RWPE2 (cell line): ENCODE data around the gene GRK3.

Experiments used
- ATAC-seq: fragments of 200-7000 bp; cut with Tn5 transposase; 3 replicates; pipeline ENCODE4 v1.9.1; 2021; ENCODE audit warnings: low read depth
- DNase-seq: peaks from one replicate; pipeline ENCODE4 v3.0.0-alpha.2; 2020; ENCODE audit warnings: low spot score
- H3K27ac ChIP-seq: fragments of 450-650 bp; 2 replicates; pipeline ENCODE4 v1.5.1; 2017; ENCODE audit warnings: mild to moderate bottlenecking; ENCODE audit not compliant: poor library complexity, severe bottlenecking
- H3K27me3 ChIP-seq: fragments of 250-450 bp; sonication (Bioruptor Pico); 2 replicates; pipeline ENCODE4 v1.5.1; 2021; ENCODE audit warnings: mild to moderate bottlenecking, moderate library complexity; ENCODE audit not compliant: insufficient read depth, poor library complexity, severe bottlenecking
- H3K36me3 ChIP-seq: fragments of 250-450 bp; sonication (Bioruptor Pico); 2 replicates; pipeline ENCODE4 v1.5.1; 2020; ENCODE audit warnings: low read depth, mild to moderate bottlenecking, moderate library complexity
- H3K4me1 ChIP-seq: fragments of 250-450 bp; sonication (Bioruptor Pico); 2 replicates; pipeline ENCODE4 v1.5.1; 2021; ENCODE audit warnings: mild to moderate bottlenecking, moderate library complexity; ENCODE audit not compliant: insufficient read depth, poor library complexity, severe bottlenecking
- H3K4me3 ChIP-seq: fragments of 250-450 bp; sonication (Bioruptor Pico); 2 replicates; pipeline ENCODE4 v1.5.1; 2021; ENCODE audit warnings: mild to moderate bottlenecking, moderate library complexity; ENCODE audit not compliant: severe bottlenecking
- H3K9me3 ChIP-seq: fragments of 250-450 bp; sonication (Bioruptor Pico); 2 replicates; pipeline ENCODE4 v1.5.1; 2021; ENCODE audit warnings: mild to moderate bottlenecking, moderate library complexity; ENCODE audit not compliant: severe bottlenecking
- CTCF ChIP-seq: fragments of 450-650 bp; IDR thresholded peaks from one replicate; pipeline ENCODE4 v1.5.1; 2017; ENCODE audit warnings: mild to moderate bottlenecking, moderate library complexity; ENCODE audit not compliant: poor library complexity, severe bottlenecking

Gene GRK3

GRCh38 chr22:25542191-25542590 is 22.3 kb upstream of the GRK3 start:
- no peaks in the 10 kb centered on the region for H3K9me3 ChIP-seq
- H3K36me3 ChIP-seq, result no peaks in the 10 kb centered on the region
- peaks cover 2% of the 10 kb centered on the region for H3K27me3 ChIP-seq
- H3K27ac ChIP-seq, result no peak overlapping the region
- no peak for TF ChIP-seq CTCF
- no peak for DNase-seq
- H3K4me3 ChIP-seq, result no peak overlapping the region
- H3K4me1 ChIP-seq, result no peaks in the 10 kb centered on the region
- ATAC-seq, result no peak

- no peak overlapping the region for H3K27ac ChIP-seq
- H3K36me3 ChIP-seq, result no peaks in the 10 kb centered on the region
- TF ChIP-seq CTCF, result no peak
- no peak for DNase-seq
- no peak overlapping the region for H3K4me3 ChIP-seq
- peaks cover 2% of the 10 kb centered on the region for H3K27me3 ChIP-seq
- no peaks in the 10 kb centered on the region for H3K9me3 ChIP-seq
- no peak for ATAC-seq
- no peaks in the 10 kb centered on the region for H3K4me1 ChIP-seq
Measured at GRCh38 chr22:25542720-25543402, 21.6 kb upstream of the GRK3 start.

GRCh38 chr22:25545146-25545545 is 19.3 kb upstream of the GRK3 start:
- Histone ChIP-seq H3K36me3 (no peaks in the 10 kb centered on the region), H3K4me1 (no peaks in the 10 kb centered on the region), H3K27ac (no peak overlapping the region), H3K27me3 (peaks cover 2% of the 10 kb centered on the region), H3K9me3 (no peaks in the 10 kb centered on the region), H3K4me3 (no peak overlapping the region)
- ATAC-seq, result no peak
- no peak for DNase-seq
- TF ChIP-seq CTCF, result no peak

GRCh38 chr22:25545672-25546071 is 18.8 kb upstream of the GRK3 start:
- Histone ChIP-seq H3K36me3 (no peaks in the 10 kb centered on the region), H3K27ac (no peak overlapping the region), H3K9me3 (no peaks in the 10 kb centered on the region), H3K27me3 (peaks cover 2% of the 10 kb centered on the region), H3K4me3 (no peak overlapping the region), H3K4me1 (no peaks in the 10 kb centered on the region)
- TF ChIP-seq CTCF, result no peak
- no peak for ATAC-seq
- no peak for DNase-seq

GRCh38 chr22:25546242-25546641 is 18.2 kb upstream of the GRK3 start:
- no peaks in the 10 kb centered on the region for H3K36me3 ChIP-seq
- DNase-seq (no peak), ATAC-seq (no peak)
- peaks cover 2% of the 10 kb centered on the region for H3K27me3 ChIP-seq
- no peaks in the 10 kb centered on the region for H3K4me1 ChIP-seq
- no peak overlapping the region for H3K4me3 ChIP-seq
- no peak for TF ChIP-seq CTCF
- H3K9me3 ChIP-seq, result no peaks in the 10 kb centered on the region
- no peak overlapping the region for H3K27ac ChIP-seq
